Middle frontal gyrus (tissue), 1 donor: ENCODE results near the gene DHRS7C.

Source experiments
- DNase-seq: peaks from one replicate; pipeline ENCODE4 v3.0.0-alpha.2; 2015; ENCODE audit warnings: low spot score; ENCODE audit errors: extremely low spot score

The DHRS7C gene

DNA sequence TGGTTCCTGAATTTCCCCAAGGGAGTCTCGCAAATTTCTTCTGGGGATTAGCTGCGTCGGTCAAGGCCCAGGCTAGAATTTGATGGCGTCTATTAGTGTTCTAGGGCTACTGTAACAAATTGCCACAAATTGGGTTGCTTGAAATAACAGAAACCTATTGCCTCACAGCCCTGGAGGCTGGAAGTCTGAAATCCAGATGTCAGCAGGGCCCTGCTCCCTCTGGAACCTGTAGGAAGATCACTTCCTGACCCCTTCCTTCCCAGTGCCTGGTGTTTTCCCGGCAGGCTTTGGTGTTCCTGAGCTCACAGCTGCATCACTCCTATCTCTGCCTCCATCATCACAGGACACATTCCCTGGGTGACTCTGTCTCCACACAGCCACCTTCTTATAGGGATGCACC, 24.4 kb downstream of the DHRS7C start:
- no peak for DNase-seq

DNA sequence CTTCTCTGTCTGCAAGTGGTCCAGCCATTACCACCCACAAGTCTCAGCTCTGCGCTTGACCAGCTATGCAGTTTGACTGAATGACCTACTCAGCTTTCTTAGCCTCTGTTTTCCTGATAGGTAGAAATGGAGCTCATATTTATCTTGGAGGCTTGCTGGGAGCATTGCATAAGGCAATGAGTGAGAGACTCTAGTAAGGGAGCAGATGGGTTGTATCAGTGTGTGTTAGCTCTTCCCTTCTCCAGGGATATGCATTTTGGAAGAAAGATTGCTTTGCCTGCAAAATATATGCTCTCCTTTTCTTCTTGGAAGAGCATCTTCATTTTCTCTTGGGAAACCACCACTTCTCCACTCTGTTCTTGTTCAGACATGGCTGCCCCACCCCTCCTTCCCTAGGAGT, 26.1 kb downstream of the DHRS7C start:
- no peak for DNase-seq

DNA sequence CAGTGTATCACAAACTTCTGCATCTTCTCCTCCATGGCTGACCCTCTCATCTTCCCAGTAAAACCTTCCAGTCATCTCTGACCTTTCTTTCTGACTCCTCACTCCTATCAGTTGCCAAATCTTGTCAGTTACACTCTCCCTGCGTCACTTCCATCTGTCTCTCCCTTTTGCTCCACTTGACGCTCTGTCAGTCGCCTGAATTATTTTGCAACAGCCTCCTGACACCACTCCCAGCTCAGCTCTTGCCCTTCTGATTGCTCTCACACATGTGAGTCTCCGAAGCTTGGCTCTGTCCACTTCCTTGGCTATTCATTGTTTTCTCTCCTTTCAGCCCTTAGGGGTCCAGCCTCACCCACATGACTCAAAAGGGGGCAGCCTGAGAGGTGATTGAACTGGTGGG, 27.7 kb downstream of the DHRS7C start:
- DNase-seq, result no peak

DNA sequence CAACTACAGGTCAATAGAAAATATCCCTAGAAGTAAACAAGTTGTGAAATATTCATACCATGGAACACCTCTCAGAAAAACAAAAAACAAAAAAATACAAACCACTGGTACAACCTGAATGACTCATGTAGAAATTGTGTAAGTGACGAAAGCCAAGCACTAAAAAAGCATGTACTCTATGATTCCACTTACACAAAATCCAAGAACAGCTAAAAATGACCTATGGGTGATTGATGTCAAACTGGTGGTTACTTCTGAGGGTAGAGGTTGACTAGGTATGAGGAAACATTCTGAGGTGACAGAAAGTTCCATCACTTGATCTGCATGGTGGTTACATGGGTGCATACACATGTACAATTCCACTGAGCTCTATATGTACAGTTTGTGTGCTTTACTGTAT, 31.1 kb downstream of the DHRS7C start:
- DNase-seq, result no peak

DNA sequence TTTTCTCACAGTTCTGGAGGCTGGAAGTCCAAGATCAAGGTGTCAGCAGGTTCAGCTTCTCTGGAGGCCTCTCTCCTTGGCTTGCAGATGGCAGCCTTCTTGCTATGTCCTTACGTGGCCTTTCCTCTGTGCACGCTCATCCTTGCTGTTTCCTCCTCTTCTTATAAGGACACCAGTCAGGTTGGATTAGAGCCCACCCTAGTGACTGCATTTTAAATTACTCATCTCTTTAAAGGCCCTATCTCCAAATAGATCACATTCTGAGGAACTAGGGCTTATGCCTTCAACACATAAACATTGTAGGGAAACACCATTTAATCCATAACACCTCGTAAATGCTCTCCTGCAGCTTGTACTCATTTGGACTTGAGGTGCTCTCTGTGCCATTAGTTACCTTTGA, 36.3 kb downstream of the DHRS7C start:
- DNase-seq, result no peak

DNA sequence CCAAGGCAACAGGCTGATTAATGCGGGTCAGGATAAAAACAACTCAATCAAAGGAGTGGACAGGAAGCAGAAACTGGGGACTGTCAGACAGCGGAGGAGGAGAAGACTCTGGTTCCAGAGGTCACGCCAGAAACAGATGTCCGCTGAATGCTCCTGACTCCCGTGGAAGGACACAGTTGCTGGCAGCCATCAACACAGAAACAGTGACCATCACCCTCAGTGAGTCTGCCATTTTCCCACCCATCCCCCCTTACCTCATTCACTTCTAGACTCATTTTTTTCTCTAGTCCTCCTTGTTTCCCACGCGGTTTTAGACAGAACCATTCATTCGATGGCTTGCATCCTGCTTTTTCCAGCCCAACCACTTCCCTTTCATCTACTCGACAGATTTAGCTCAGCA, 40.9 kb downstream of the DHRS7C start:
- no peak for DNase-seq

DNA sequence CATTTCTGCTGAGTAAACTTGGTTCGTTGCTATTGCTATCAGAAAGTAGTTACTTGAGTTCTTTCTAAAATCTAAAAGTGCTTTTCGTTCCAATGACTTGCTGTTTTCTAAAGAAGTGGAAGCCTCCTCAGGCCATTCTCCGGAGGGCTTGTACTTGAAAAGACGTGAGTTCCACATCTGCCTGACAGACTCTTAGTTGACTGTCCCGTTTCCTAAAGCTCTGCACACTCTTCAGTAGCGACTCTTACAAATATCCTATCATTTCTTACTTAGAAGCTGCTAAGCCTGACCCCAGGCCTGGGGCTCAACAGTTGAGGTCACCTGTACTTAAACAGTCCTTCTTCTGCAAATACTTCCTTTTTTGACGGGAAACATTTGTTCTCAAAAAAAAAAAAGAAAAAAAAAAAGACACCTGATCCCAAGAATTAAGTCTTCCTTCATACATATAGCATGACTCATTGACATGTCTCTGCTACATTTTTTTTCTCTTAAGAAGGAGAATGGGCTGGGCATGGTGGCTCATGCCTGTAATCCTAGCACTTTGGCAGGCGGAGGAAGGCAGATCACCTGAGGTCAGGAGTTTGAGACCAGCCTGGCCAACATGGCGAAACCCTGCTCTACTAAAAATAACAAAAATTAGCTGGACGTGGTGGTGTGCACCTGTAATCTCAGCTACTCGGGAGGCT, 61.5 kb downstream of the DHRS7C start:
- no peak for DNase-seq

DNA sequence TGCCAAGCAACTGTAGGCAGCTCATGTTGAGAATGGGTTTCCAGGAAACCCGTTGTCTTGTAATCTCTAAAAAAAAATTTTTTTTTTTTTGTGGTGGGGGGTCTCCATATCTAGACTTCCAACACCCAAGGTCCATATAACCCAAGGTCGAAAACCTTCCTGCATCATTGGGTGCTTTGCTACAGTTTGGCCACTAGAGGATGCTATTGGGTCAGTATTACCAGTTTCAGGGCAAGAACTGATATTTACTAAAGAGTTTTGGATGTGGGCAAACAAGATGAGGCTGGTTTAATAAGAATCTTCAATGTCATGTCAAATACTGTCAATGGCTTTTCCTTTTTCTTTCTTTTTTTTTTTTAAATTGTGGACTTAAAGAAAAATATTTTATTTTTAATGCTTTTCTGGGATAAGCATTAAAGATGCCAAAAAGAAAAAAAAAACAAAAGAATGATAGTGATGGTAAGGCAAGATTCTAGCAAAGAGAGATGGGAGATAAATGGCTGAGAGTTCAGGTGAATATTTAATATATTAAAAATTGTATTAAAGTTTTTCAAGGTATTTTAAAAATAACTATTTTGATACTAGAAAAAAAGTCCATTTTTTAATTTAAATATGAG, 62.2 kb downstream of the DHRS7C start:
- DNase-seq, result peak; percentile 46

DNA sequence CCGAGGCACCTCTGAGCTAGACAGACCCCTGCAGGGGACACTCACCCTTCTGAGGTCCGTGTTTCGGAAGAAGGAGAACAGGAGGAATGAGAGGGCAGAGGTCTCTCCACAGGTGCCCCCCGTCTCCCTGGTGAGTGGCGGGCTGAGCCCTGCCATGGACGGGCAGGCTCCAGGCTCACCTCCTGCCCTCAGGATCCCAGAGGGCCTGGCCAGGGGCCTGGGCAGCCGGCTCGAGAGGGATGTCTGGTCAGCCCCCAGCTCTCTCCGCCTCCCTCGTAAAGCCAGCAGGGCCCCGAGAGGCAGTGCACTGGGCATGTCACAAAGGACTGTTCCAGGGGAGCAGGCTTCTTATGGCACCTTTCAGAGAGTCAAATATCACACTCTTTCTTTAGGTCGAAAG, 62.8 kb downstream of the DHRS7C start:
- no peak for DNase-seq

DNA sequence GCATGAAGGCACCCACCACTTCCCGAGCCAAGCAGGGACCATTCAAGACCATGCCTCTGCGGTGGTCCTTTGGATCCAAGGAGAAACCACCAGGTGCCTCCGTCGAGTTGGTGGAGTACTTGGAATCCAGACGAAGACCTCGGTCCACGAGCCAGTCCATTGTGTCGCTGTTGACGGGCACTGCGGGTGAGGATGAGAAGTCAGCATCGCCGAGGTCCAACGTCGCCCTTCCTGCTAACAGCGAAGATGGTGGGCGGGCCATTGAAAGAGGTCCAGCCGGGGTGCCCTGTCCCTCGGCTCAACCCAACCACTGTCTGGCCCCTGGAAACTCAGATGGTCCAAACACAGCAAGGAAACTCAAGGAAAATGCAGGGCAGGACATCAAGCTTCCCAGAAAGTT, 63.4 kb downstream of the DHRS7C start:
- DNase-seq, result no peak

DNA sequence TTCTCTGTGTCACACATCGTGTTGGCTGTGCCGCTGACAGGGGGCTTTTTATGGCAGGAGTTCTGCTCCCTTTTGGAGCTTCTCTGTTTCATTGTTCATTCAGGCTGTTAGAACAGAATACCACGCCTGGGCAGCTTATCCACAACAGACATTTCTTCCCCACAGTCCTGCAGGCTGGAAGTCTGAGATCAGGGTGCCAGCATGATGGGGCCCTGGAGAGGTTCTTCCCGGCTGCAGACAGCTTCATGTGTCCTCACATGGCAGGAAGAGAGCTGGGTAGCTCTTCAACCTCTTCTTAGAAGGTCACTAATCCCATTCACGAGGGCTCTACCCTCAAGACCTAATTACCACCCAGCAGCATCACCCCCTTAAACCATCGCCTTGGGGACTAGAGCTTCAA, 65.1 kb downstream of the DHRS7C start:
- DNase-seq, result no peak

DNA sequence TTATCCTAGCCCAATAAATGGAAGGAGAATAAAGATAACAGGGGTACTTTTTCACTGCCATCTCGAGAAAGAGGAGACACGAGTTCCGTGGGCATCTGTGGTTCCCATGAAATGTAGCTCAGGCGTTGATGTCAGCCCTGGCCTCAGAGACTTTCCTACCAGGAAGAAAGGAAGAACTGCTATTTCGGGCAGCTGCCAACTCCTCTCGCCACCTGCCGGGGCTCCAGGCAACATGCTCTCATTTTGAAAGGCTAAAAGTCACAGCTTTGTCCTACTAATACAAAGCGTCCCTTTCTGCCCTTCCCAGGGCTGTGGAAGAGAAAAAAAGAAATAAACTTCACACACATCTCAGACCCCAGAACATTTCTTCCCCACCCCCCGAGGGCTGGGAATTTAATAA, 65.8 kb downstream of the DHRS7C start:
- DNase-seq, result no peak
